GM06990 (cell line): ENCODE data around the gene FOLH1.
"Not testable (repeated sequence)": the region's sequence is repeated elsewhere in the genome, so short reads cannot be mapped to it uniquely, and the experiment has no call there.

Experiments
- DNase-seq: peaks from one replicate; pipeline ENCODE4 v3.0.0-alpha.2; 2011; ENCODE audit not compliant: insufficient read length; ENCODE audit errors: extremely low read depth
- H3K27me3 ChIP-seq: replicated peaks from 2 replicates; pipeline ENCODE4 v1.6.0; 2011; ENCODE audit warnings: low read length; ENCODE audit not compliant: control insufficient read depth, insufficient read depth
- H3K36me3 ChIP-seq: 2 replicates; pipeline ENCODE4 v1.5.1; 2011; ENCODE audit warnings: low read length; ENCODE audit not compliant: control insufficient read depth, insufficient read depth
- H3K4me3 ChIP-seq: replicated peaks from 2 replicates; pipeline ENCODE4 v1.5.1; 2011; ENCODE audit warnings: low read depth, mild to moderate bottlenecking, control low read depth, low read length
- CTCF ChIP-seq: IDR thresholded peaks from 2 replicates; pipeline ENCODE4 v1.5.1; 2011; ENCODE audit warnings: low read length, control low read depth, mild to moderate bottlenecking, inconsistent platforms; ENCODE audit not compliant: insufficient read depth, poor library complexity, severe bottlenecking

The FOLH1 gene

GRCh38 chr11:49229136-49229535 is 20.7 kb upstream of the FOLH1 start:
- not testable (repeated sequence) for DNase-seq, H3K27me3 ChIP-seq, H3K36me3 ChIP-seq, H3K4me3 ChIP-seq
- TF ChIP-seq CTCF, result peak; percentile 13

- not testable (repeated sequence) for H3K36me3 ChIP-seq, H3K27me3 ChIP-seq, H3K4me3 ChIP-seq, DNase-seq
These were observed 16.9 kb upstream of the FOLH1 start for GRCh38 chr11:49225255-49225785.

GRCh38 chr11:49221112-49221511 is 12.7 kb upstream of the FOLH1 start:
- Histone ChIP-seq H3K4me3 (no peak overlapping the region), H3K36me3 (no peaks in the 10 kb centered on the region), H3K27me3 (no peaks in the 10 kb centered on the region)
- no peak for DNase-seq
- no peak for TF ChIP-seq CTCF

GRCh38 chr11:49213026-49213560 is 4.7 kb upstream of the FOLH1 start:
- no peak overlapping the region for H3K4me3 ChIP-seq
- no peaks in the 10 kb centered on the region for H3K36me3 ChIP-seq
- no peak for DNase-seq
- no peak for TF ChIP-seq CTCF
- no peaks in the 10 kb centered on the region for H3K27me3 ChIP-seq

- not testable (repeated sequence) for H3K27me3 ChIP-seq, H3K4me3 ChIP-seq, H3K36me3 ChIP-seq, DNase-seq
These were observed 1.4 kb downstream of the FOLH1 start for GRCh38 chr11:49206999-49207398.

GRCh38 chr11:49202287-49202976 is 6.0 kb downstream of the FOLH1 start:
- Histone ChIP-seq H3K27me3 (no peaks in the 10 kb centered on the region), H3K4me3 (no peak overlapping the region), H3K36me3 (no peaks in the 10 kb centered on the region)
- TF ChIP-seq CTCF, result no peak
- no peak for DNase-seq

- not testable (repeated sequence) for H3K36me3 ChIP-seq, H3K4me3 ChIP-seq, H3K27me3 ChIP-seq, DNase-seq
These were observed 11.6 kb downstream of the FOLH1 start for GRCh38 chr11:49196775-49197174.

GRCh38 chr11:49196002-49196401 is 12.4 kb downstream of the FOLH1 start:
- not testable (repeated sequence) for DNase-seq, H3K4me3 ChIP-seq, H3K27me3 ChIP-seq, H3K36me3 ChIP-seq

- H3K4me3 ChIP-seq, H3K36me3 ChIP-seq, H3K27me3 ChIP-seq, DNase-seq: not testable (repeated sequence)
These were observed 18.1 kb downstream of the FOLH1 start for GRCh38 chr11:49190287-49190686.

GRCh38 chr11:49186225-49186624 is 22.2 kb downstream of the FOLH1 start:
- H3K4me3 ChIP-seq, H3K36me3 ChIP-seq, DNase-seq, H3K27me3 ChIP-seq: not testable (repeated sequence)
